ENCODE data around the gene PRB4. TPM values are rescaled to one million over a fixed set of nuclear protein-coding genes. Genes with fewer than 3 reads are reported as not detected.
"Not testable (repeated sequence)": the region's sequence is repeated elsewhere in the genome, so short reads cannot be mapped to it uniquely, and the experiment has no call there.

The PRB4 gene
- not detected in 3 replicates for total RNA-seq

DNA sequence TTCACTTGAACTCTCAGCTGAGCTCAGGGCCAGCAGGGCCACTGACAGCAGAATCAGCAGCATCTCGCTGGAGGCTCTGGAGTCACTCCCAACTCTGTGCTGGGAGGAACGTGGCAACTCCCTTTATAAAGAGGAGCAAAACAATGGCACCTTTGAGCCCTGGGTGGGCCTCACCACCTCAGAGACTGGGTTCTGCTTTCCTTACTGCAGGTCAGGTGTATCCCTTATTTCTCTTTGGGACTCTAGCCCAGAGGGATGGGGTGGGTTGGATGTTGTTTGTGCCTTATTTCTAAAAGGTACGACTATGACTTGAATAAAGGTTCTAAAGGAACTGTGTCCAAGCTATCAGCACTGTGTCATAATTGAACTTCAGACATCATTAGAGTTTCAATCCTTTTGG is at the start of gene PRB4:
PRB4 (minus strand) TSS at position 101 of the 400 bp plus-strand sequence; CDS start at position 63, 38 bp downstream.
- no peak for DNase-seq (ENCODE audit: low spot score in 2 of 2, unreplicated experiment in 2 of 2)
- Mint-ChIP-seq H3K36me3 (no peaks in the 10 kb centered on the region), H3K9me3 (peaks cover 2% of the 10 kb centered on the region), H3K27ac (no peak within 1 kb of the TSS), H3K4me1 (no peaks in the 10 kb centered on the region), H3K4me3 (no peak within 1 kb of the TSS), H3K27me3 (ENCODE audit: low read depth) (no peaks in the 10 kb centered on the region)
- TF ChIP-seq, protein P1, sequence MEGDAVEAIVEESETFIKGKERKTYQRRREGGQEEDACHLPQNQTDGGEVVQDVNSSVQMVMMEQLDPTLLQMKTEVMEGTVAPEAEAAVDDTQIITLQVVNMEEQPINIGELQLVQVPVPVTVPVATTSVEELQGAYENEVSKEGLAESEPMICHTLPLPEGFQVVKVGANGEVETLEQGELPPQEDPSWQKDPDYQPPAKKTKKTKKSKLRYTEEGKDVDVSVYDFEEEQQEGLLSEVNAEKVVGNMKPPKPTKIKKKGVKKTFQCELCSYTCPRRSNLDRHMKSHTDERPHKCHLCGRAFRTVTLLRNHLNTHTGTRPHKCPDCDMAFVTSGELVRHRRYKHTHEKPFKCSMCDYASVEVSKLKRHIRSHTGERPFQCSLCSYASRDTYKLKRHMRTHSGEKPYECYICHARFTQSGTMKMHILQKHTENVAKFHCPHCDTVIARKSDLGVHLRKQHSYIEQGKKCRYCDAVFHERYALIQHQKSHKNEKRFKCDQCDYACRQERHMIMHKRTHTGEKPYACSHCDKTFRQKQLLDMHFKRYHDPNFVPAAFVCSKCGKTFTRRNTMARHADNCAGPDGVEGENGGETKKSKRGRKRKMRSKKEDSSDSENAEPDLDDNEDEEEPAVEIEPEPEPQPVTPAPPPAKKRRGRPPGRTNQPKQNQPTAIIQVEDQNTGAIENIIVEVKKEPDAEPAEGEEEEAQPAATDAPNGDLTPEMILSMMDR (IDR thresholded peaks at IDR 0.05; ENCODE audit: unreplicated experiment): no peak

DNA sequence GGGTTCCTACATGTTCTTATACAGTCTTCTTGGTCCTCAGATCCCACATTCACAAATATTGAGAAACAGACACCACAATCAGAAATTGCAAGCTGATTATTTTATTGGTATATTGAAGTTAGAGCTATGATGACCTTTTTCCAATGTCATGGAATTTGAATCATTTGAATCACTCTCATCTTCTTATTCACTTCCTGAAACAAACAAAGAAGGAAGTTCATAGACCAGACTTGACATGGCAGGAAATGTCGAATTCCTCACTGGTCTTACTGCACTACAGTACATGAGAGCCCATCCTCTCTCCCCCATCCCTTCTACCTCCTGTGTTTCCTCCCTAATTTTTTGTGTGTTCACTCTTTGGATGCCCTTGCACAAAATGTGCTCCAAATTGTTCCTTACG is 41.5 kb upstream of the PRB4 start:
- H3K27me3 Mint-ChIP-seq (ENCODE audit: low read depth); DNase-seq (ENCODE audit: low spot score in 2 of 2, unreplicated experiment in 2 of 2): not testable (repeated sequence)

DNA sequence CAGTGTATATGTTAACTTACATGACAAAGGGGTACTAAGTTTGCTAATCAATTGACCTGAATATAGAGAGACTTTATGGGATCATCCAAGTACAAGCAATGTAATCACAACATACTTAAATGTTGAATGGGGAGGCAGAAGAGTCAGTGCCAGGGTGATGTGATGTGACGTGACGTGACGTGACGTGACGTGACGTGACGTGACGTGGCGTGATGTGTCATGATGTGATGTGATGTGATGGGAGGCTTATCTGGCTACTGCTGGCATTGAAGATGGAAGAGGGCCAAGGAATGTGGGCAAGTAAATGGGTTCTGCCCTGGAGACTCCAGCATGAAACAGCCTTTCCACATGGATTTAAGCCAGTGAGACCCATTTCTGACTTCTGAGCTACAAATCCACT is 38.2 kb upstream of the PRB4 start:
- H3K4me1 Mint-ChIP-seq: no peaks in the 10 kb centered on the region
- H3K9me3 Mint-ChIP-seq: peaks cover 6% of the 10 kb centered on the region
- H3K27ac Mint-ChIP-seq: no peak overlapping the region
- no peak overlapping the region for H3K4me3 Mint-ChIP-seq
- TF ChIP-seq, protein P1 (IDR thresholded peaks at IDR 0.05; ENCODE audit: unreplicated experiment): no peak
- no peaks in the 10 kb centered on the region for H3K27me3 Mint-ChIP-seq (ENCODE audit: low read depth)
- H3K36me3 Mint-ChIP-seq: no peaks in the 10 kb centered on the region
- no peak for DNase-seq (ENCODE audit: low spot score in 2 of 2, unreplicated experiment in 2 of 2)

More for the DNA sequence above, 41.5 kb upstream of the PRB4 start:
- not testable (repeated sequence) for H3K27ac Mint-ChIP-seq, H3K36me3 Mint-ChIP-seq, H3K4me3 Mint-ChIP-seq, H3K4me1 Mint-ChIP-seq, H3K9me3 Mint-ChIP-seq

DNA sequence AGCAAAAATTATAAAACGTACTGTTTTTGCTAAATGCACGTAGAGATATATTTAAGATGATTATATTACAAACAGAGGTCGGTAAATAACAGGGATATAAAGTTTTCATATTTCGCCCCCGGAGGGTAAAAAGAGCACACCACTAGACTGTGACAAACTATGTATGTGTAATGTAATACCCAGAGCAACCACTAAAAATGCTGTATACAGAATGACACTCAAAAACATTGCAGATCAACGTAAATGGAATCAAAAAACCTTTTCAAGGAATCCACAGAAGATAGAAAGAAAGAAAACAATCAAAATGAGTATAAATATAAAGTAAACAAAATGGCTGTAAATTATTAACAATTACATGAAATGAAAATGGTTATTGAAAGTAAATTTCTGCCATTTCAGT is 37.6 kb upstream of the PRB4 start:
- TF ChIP-seq, protein P1 (IDR thresholded peaks at IDR 0.05; ENCODE audit: unreplicated experiment): peak; percentile 69
- Mint-ChIP-seq H3K4me1 (no peaks in the 10 kb centered on the region), H3K4me3 (no peak overlapping the region), H3K9me3 (peaks cover 6% of the 10 kb centered on the region), H3K27me3 (ENCODE audit: low read depth) (no peaks in the 10 kb centered on the region), H3K27ac (no peak overlapping the region), H3K36me3 (no peaks in the 10 kb centered on the region)
- DNase-seq (ENCODE audit: low spot score in 2 of 2, unreplicated experiment in 2 of 2): no peak

DNA sequence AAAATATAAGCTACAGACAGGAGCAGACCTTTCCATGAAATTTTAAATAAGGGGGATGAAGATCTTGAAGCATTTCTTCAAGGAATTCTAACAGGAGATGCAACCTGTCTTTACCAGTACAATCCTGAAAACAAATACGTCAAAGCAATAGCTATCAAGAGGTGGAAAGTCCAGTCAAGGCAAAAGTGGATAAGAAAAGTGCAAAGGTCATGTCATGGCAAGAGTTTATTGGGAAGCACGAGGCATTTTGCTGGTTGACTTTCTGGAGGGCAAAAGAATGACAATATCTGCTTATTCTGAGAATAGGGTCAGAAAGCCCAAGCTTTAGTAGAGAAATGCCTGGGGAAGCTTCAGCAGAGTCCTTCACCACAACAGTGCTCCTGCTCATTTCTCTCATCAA is 34.3 kb upstream of the PRB4 start:
- TF ChIP-seq, protein P1 (IDR thresholded peaks at IDR 0.05; ENCODE audit: unreplicated experiment): no peak
- peaks cover 6% of the 10 kb centered on the region for H3K9me3 Mint-ChIP-seq
- no peak overlapping the region for H3K27ac Mint-ChIP-seq
- H3K36me3 Mint-ChIP-seq: no peaks in the 10 kb centered on the region
- no peak for DNase-seq (ENCODE audit: low spot score in 2 of 2, unreplicated experiment in 2 of 2)
- H3K4me1 Mint-ChIP-seq: no peaks in the 10 kb centered on the region
- no peaks in the 10 kb centered on the region for H3K27me3 Mint-ChIP-seq (ENCODE audit: low read depth)
- no peak overlapping the region for H3K4me3 Mint-ChIP-seq

DNA sequence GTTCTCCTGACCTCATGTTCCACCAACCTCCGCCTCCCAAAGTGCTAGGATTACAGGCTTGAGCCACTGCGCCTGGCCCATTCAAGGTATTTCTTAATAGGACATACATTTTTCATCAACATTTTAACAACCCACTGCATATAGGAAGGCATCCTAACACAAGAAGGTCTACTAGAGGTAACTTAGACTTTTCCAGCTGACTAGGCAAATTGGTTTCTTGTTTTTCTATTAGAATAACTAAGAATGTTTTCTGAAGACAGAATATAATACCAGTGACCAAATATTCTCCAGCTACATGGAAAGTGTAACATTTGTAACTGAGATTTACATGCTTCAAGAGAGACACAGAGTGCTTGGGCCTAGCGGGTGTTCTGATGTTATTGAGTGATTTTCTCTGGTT is 14.2 kb upstream of the PRB4 start:
- H3K4me3 Mint-ChIP-seq: no peak overlapping the region

More for the DNA sequence above, 14.2 kb upstream of the PRB4 start:
- H3K27ac Mint-ChIP-seq: no peak overlapping the region
- peaks cover 4% of the 10 kb centered on the region for H3K9me3 Mint-ChIP-seq
- no peaks in the 10 kb centered on the region for H3K27me3 Mint-ChIP-seq (ENCODE audit: low read depth)
- TF ChIP-seq, protein P1 (IDR thresholded peaks at IDR 0.05; ENCODE audit: unreplicated experiment): no peak
- peaks cover 8% of the 10 kb centered on the region for H3K4me1 Mint-ChIP-seq
- H3K36me3 Mint-ChIP-seq: no peaks in the 10 kb centered on the region
- DNase-seq (ENCODE audit: low spot score in 2 of 2, unreplicated experiment in 2 of 2): no peak

Data from mesothelial cell of epicardium (in vitro differentiated cells).